ENCODE measurements around the gene PLCH1.

Gene PLCH1

GRCh38 chr3:155549087-155549486 lies 195.8 kb downstream of the PLCH1 start:
- no peak for TF ChIP-seq CTCF (IDR thresholded peaks at IDR 0.05; ENCODE audit: control insufficient read depth, extremely low read depth, insufficient read depth)
- DNase-seq (ENCODE audit: low read depth): no peak
- no peak overlapping the region for H3K4me3 ChIP-seq (ENCODE audit: low read depth, low read length)

GRCh38 chr3:155548195-155548594 lies 196.7 kb downstream of the PLCH1 start:
- TF ChIP-seq CTCF (IDR thresholded peaks at IDR 0.05; ENCODE audit: control insufficient read depth, extremely low read depth, insufficient read depth): no peak
- DNase-seq (ENCODE audit: low read depth): no peak
- H3K4me3 ChIP-seq (ENCODE audit: low read depth, low read length): no peak overlapping the region

- DNase-seq (ENCODE audit: low read depth): no peak
- no peak for TF ChIP-seq CTCF (IDR thresholded peaks at IDR 0.05; ENCODE audit: control insufficient read depth, extremely low read depth, insufficient read depth)
- no peak overlapping the region for H3K4me3 ChIP-seq (ENCODE audit: low read depth, low read length)
Observed at GRCh38 chr3:155535098-155535497, 209.8 kb downstream of the PLCH1 start.

DNA sequence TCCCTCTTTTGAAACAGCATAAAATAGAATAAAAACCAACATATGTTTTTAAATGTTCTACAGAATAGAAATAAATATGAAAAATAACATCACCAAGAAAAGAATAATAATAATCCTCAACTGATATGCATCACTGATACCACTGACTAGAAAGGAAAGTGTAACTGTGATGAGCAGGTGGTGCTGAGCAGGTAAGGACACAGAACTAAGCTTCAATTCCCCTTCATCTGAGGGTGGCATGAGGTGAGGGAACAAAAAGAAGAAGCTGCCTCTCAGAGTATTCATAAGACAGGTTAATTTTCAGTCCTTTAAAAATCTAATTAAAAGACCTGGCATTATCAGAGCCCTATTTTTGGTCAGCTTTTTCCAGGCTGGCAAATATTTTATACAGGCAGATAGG lies 216.3 kb downstream of the PLCH1 start:
- H3K4me3 ChIP-seq (ENCODE audit: low read depth, low read length): no peak overlapping the region
- TF ChIP-seq CTCF (IDR thresholded peaks at IDR 0.05; ENCODE audit: control insufficient read depth, extremely low read depth, insufficient read depth): no peak
- no peak for DNase-seq (ENCODE audit: low read depth)

GRCh38 chr3:155525324-155525833 lies 219.5 kb downstream of the PLCH1 start:
- DNase-seq (ENCODE audit: low read depth): no peak

GRCh38 chr3:155520463-155520862 lies 224.4 kb downstream of the PLCH1 start:
- TF ChIP-seq CTCF (IDR thresholded peaks at IDR 0.05; ENCODE audit: control insufficient read depth, extremely low read depth, insufficient read depth): no peak
- H3K4me3 ChIP-seq (ENCODE audit: low read depth, low read length): no peak overlapping the region
- no peak for DNase-seq (ENCODE audit: low read depth)

More at GRCh38 chr3:155525324-155525833, 219.5 kb downstream of the PLCH1 start:
- H3K4me3 ChIP-seq (ENCODE audit: low read depth, low read length): no peak overlapping the region
- no peak for TF ChIP-seq CTCF (IDR thresholded peaks at IDR 0.05; ENCODE audit: control insufficient read depth, extremely low read depth, insufficient read depth)

GRCh38 chr3:155519078-155519477 lies 225.8 kb downstream of the PLCH1 start:
- DNase-seq (ENCODE audit: low read depth): no peak

More at GRCh38 chr3:155519078-155519477, 225.8 kb downstream of the PLCH1 start:
- TF ChIP-seq CTCF (IDR thresholded peaks at IDR 0.05; ENCODE audit: control insufficient read depth, extremely low read depth, insufficient read depth): no peak
- no peak overlapping the region for H3K4me3 ChIP-seq (ENCODE audit: low read depth, low read length)
